Measurements from ENCODE around the gene EGFLAM.

EGFLAM gene

DNA sequence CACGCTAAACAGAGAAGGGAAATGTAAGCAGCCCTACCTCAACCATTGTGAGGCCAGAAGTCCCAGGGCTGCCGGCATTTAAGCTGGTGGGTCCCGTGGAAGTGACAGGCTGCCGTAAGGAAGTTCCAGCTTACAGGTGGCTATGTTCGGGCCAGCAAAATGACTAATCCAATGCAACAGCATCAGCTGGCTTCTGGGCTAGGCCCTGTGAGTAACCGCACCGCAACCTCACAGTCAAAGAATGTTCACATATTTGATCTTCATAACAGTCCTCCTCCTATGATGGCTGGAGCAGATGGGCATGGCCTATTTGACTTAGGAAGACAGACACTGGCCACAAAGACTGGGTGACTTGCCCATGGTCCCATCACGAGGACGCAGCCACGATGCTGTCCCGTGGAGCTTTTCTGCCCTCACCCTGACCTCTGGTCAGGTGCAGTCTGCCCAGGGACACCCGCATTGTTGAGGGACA, 209.9 kb downstream of the EGFLAM start:
- H3K9me3 Mint-ChIP-seq, result no peaks in the 10 kb centered on the region
- no peaks in the 10 kb centered on the region for H3K4me1 Mint-ChIP-seq
- H3K36me3 Mint-ChIP-seq, result no peaks in the 10 kb centered on the region
- H3K27me3 Mint-ChIP-seq, result peaks cover 11% of the 10 kb centered on the region
- no peak overlapping the region for H3K27ac Mint-ChIP-seq
- no peak overlapping the region for H3K4me3 Mint-ChIP-seq

DNA sequence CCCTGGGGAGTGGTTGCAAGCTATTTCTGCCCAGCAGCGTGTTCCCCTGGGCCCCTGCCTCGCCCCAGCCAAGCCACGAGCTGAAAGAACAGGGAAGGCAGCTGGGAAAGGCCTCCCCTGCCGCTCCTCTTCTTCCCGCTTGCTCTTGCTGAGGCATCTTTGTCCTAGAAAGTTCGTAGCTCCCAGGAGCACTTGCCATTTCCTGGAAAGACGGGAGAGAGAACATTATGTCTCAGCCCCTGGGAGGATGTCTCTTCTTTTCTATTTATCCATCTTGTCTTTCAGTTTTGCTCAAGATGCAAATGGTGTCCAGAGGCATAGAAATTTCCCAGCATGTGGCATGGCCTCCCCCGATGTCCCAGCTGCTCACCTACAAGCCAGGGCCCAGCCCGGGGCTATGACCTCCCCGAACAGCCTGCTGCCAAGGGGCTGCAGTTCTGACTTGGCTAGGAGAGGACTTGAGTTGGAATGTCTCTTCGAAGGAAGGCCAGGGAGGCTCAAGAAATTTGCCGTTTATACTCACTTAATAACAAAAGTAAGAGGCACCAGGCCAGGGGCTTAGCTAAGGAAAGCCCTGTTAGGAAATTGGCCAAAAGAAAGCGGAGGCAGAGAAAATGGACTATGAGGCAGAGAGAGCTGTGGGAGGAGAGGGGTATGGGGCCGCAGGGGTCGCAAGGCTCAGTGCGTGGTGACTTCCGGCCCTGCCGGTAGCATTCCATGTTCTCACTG, 210.8 kb downstream of the EGFLAM start:
- Mint-ChIP-seq H3K4me1 (no peaks in the 10 kb centered on the region), H3K36me3 (no peaks in the 10 kb centered on the region), H3K9me3 (no peaks in the 10 kb centered on the region), H3K27ac (no peak overlapping the region), H3K4me3 (no peak overlapping the region), H3K27me3 (peaks cover 14% of the 10 kb centered on the region)

- H3K4me1 Mint-ChIP-seq, result no peaks in the 10 kb centered on the region
- no peak overlapping the region for H3K27ac Mint-ChIP-seq
- H3K36me3 Mint-ChIP-seq, result no peaks in the 10 kb centered on the region
- peaks cover 19% of the 10 kb centered on the region for H3K27me3 Mint-ChIP-seq
- no peaks in the 10 kb centered on the region for H3K9me3 Mint-ChIP-seq
- no peak overlapping the region for H3K4me3 Mint-ChIP-seq
These were observed 211.4 kb downstream of the EGFLAM start for GRCh38 chr5:38469707-38470267.

GRCh38 chr5:38471709-38472108, 213.3 kb downstream of the EGFLAM start:
- H3K4me3 Mint-ChIP-seq, result no peak overlapping the region
- no peaks in the 10 kb centered on the region for H3K36me3 Mint-ChIP-seq
- H3K4me1 Mint-ChIP-seq, result no peaks in the 10 kb centered on the region
- peaks cover 23% of the 10 kb centered on the region for H3K27me3 Mint-ChIP-seq
- no peak overlapping the region for H3K27ac Mint-ChIP-seq
- no peaks in the 10 kb centered on the region for H3K9me3 Mint-ChIP-seq

DNA sequence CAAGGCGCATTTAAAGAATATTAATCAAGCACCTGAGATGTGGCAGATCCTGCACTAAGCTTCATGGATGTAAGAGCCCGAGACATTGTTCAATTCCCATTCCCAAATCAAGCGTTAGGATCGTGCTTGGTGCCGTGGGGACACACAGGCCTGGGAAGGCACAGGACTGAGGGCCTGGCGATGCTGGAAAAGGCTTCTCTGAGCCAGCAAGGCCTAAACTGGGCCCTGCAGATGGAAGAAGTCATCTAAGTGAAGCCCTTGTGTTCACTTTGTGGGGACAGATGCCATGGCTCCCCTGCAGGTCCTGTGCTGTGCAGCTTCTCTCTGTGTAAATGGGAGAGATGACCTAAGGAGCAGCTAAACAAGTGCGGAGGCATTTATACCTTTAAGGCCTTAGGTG, 214.2 kb downstream of the EGFLAM start:
- no peak overlapping the region for H3K4me3 Mint-ChIP-seq
- H3K36me3 Mint-ChIP-seq, result no peaks in the 10 kb centered on the region

DNA sequence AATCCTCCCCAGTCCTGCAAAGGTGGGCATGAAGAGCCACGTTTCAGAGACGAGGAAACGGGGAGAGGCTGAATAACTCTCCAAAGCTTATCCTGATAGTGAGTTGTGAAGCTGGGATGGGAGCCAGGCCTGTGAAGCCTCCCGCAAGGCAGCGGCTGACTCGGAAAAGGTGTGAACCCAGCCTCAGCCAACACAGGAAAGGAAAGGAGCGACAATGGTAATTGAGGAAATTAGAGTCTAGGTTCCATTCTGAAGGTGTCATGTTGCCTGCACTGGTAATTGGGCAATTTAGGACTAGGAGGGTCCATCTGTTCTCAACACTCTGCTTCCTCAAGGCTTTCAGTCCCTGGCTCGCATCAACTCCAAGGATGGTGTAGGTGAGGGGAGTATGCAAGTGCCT, 214.6 kb downstream of the EGFLAM start:
- H3K9me3 Mint-ChIP-seq, result no peaks in the 10 kb centered on the region
- no peak overlapping the region for H3K27ac Mint-ChIP-seq
- H3K4me1 Mint-ChIP-seq, result no peaks in the 10 kb centered on the region
- H3K27me3 Mint-ChIP-seq, result peaks cover 19% of the 10 kb centered on the region
- no peak overlapping the region for H3K4me3 Mint-ChIP-seq
- no peaks in the 10 kb centered on the region for H3K36me3 Mint-ChIP-seq

More for the DNA sequence above, 214.2 kb downstream of the EGFLAM start:
- Mint-ChIP-seq H3K9me3 (no peaks in the 10 kb centered on the region), H3K4me1 (no peaks in the 10 kb centered on the region), H3K27me3 (peaks cover 21% of the 10 kb centered on the region), H3K27ac (no peak overlapping the region)

DNA sequence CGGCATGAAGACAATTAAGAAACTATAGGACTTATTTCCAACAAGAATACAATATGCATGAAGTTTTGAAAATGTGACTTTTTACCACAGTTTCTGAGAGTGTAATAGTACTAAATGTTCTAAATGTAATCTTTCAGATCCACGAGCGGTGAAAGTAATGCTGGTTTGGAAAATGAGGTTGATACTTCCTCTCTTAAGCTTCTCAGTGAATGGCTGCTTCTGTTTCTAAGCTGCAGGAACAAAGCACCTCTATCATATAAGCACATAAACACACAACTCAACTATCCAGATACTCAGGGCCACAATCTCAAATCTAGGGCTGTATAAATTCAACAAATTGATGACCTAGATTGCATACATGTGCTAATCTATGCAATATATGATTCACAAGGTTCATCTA, 219.8 kb downstream of the EGFLAM start:
- peaks cover 19% of the 10 kb centered on the region for H3K27me3 Mint-ChIP-seq
- no peaks in the 10 kb centered on the region for H3K36me3 Mint-ChIP-seq
- no peak overlapping the region for H3K4me3 Mint-ChIP-seq
- H3K4me1 Mint-ChIP-seq, result no peaks in the 10 kb centered on the region
- H3K9me3 Mint-ChIP-seq, result no peaks in the 10 kb centered on the region
- no peak overlapping the region for H3K27ac Mint-ChIP-seq

DNA sequence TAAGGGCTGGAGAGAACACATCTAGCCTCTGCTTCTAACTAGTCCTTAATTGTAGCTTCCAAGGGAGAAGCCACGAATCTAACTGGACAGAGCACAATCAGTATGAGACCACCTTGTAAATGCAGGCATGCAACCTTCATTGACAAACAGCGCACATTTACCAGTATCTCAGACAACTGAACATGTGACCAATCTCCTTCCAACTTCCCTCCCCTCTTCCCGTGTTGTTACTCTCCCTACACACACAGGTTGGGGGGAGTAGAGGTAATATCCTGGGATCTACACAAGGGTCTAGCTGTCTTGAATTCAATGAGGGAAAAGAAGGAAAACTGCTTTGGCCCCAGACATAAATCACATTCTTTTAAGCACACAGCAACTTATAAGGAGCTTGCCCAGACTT, 220.5 kb downstream of the EGFLAM start:
- no peak overlapping the region for H3K4me3 Mint-ChIP-seq
- peaks cover 17% of the 10 kb centered on the region for H3K27me3 Mint-ChIP-seq
- no peaks in the 10 kb centered on the region for H3K4me1 Mint-ChIP-seq
- H3K9me3 Mint-ChIP-seq, result no peaks in the 10 kb centered on the region
- no peak overlapping the region for H3K27ac Mint-ChIP-seq
- H3K36me3 Mint-ChIP-seq, result no peaks in the 10 kb centered on the region

DNA sequence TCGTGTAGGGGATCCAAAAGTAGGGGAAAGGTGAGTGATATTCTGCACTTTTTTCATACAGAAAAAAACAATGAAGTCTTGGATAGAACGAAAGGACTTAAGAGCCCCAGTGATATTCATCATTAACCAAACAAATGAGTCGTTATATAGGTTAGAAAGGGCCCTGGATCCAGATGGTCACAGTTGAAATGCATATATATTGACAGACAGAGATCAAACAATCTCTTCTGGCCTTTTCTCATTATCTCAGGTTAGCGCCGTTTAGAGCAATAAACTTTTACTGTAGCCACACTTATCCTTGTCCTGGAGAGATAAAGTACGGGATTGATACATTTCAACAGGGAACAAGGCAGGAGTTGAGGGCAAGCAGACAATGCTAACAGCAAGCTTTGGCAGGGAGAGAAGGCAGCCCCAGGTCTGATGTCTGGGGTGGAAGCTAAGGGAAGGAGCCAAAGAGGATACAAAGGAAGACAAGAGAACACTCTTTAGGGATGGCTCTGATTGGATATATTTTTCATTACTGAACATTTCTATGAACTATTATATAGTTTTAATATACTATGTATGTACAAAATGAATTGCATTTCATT, 221.1 kb downstream of the EGFLAM start:
- peaks cover 19% of the 10 kb centered on the region for H3K27me3 Mint-ChIP-seq
- no peaks in the 10 kb centered on the region for H3K4me1 Mint-ChIP-seq
- no peak overlapping the region for H3K27ac Mint-ChIP-seq
- H3K4me3 Mint-ChIP-seq, result no peak overlapping the region
- H3K36me3 Mint-ChIP-seq, result no peaks in the 10 kb centered on the region
- H3K9me3 Mint-ChIP-seq, result no peaks in the 10 kb centered on the region

GRCh38 chr5:38483805-38484398, 225.5 kb downstream of the EGFLAM start:
- Mint-ChIP-seq H3K4me1 (no peaks in the 10 kb centered on the region), H3K4me3 (no peak overlapping the region), H3K9me3 (no peaks in the 10 kb centered on the region), H3K36me3 (no peaks in the 10 kb centered on the region), H3K27ac (no peak overlapping the region), H3K27me3 (peaks cover 15% of the 10 kb centered on the region)

DNA sequence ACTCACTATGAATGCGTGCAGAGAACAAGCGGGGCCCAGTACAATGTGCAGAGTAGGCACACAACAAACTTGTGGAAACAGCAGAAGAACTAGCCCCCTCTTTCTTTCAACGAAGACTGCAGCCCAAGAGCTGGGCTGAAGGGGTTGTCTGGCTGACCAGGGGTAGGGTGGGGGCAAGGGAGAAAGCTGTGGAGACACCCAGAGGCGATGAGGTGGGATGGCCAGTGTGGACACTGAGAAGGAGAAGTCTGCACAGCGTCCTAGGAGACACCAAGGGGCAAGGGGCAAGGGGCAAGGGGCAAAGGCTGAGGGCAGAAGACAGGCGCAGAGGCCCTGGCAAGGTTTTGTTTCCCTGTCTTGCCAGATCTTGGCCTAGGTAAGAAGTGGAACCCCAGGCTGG, 235.8 kb downstream of the EGFLAM start:
- Mint-ChIP-seq H3K9me3 (no peaks in the 10 kb centered on the region), H3K4me1 (no peaks in the 10 kb centered on the region), H3K27me3 (peaks cover 8% of the 10 kb centered on the region), H3K36me3 (no peaks in the 10 kb centered on the region), H3K4me3 (no peak overlapping the region), H3K27ac (no peak overlapping the region)

DNA sequence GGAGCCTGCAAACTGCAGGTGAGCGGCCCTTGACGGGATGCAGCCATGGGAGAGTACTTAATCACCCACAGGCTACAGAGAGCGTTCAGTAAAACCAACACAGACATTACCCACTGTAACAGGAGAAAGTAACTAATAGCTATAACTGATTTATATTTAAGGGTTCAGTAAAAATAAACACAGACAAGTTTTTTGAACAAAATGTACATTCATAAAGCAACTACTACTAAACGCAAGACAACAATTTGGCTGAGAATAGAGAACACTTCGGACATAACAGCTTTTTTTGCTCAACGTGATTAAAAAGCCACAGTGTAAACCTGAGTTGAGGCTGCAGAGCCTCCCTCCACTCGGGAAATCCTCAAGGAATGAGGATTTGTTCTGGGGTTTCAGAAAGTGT, 236.4 kb downstream of the EGFLAM start:
- peaks cover 8% of the 10 kb centered on the region for H3K27me3 Mint-ChIP-seq
- no peaks in the 10 kb centered on the region for H3K9me3 Mint-ChIP-seq
- H3K36me3 Mint-ChIP-seq, result no peaks in the 10 kb centered on the region
- no peak overlapping the region for H3K27ac Mint-ChIP-seq
- no peaks in the 10 kb centered on the region for H3K4me1 Mint-ChIP-seq
- no peak overlapping the region for H3K4me3 Mint-ChIP-seq

GRCh38 chr5:38497946-38498345, 239.6 kb downstream of the EGFLAM start:
- Mint-ChIP-seq H3K27ac (no peak overlapping the region), H3K4me1 (no peaks in the 10 kb centered on the region), H3K27me3 (peaks cover 2% of the 10 kb centered on the region), H3K36me3 (no peaks in the 10 kb centered on the region), H3K9me3 (no peaks in the 10 kb centered on the region), H3K4me3 (no peak overlapping the region)

DNA sequence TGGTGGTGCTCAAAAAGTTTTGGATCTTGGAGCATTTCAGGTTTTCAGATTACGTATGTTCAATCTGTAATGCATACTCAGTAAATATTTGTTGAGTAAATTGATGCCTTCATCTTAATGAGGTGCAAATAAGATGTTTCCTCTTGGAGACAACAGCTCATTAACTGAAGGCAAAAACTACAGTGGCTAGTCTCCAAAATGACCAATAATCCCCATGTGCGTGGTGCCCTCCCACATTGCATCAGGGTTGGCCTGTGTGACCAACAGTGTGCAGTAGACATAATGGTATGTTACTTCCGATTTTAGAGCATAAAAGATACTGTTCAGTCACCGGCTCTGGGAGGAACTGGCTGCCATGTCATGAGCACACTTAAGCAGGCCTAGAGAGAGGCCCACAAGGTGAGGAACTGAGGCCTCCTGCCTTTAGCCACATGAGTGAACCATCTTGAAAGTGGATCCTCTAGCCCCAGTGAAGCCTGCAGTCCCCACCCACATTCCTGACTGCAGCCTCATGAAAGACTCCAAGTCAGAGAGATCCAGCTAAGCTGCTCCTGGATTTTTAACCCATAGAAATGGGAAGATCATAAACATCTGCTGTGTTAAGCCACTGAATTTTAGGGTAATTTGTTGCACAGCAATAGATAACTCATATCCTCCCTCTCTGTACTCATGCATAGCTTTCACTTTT, 242.4 kb downstream of the EGFLAM start:
- H3K27ac Mint-ChIP-seq, result no peak overlapping the region
- no peaks in the 10 kb centered on the region for H3K4me1 Mint-ChIP-seq
- H3K36me3 Mint-ChIP-seq, result no peaks in the 10 kb centered on the region
- H3K4me3 Mint-ChIP-seq, result no peak overlapping the region
- H3K9me3 Mint-ChIP-seq, result no peaks in the 10 kb centered on the region
- H3K27me3 Mint-ChIP-seq, result peaks cover 1% of the 10 kb centered on the region

DNA sequence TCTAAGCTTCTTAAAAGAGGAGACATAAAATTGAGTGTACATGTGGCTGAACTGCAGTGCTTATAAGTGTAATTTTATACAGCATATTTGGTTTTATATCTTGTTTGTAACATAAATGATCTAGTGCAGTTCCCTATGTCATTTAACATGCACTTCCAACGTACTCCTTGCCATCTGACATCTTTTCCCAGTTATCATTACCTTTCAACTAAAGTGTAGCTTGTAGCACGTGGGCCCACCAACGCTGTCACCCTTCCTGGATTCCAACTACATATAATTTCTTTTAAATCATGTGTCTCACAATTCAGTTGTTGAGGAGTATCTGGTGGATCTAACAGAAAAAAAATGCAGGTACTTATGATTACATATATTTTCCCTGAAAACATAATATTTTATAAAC, 247.9 kb downstream of the EGFLAM start:
- Mint-ChIP-seq H3K27ac (no peak overlapping the region), H3K4me1 (no peaks in the 10 kb centered on the region), H3K27me3 (peaks cover 1% of the 10 kb centered on the region), H3K36me3 (no peaks in the 10 kb centered on the region), H3K9me3 (no peaks in the 10 kb centered on the region), H3K4me3 (no peak overlapping the region)

DNA sequence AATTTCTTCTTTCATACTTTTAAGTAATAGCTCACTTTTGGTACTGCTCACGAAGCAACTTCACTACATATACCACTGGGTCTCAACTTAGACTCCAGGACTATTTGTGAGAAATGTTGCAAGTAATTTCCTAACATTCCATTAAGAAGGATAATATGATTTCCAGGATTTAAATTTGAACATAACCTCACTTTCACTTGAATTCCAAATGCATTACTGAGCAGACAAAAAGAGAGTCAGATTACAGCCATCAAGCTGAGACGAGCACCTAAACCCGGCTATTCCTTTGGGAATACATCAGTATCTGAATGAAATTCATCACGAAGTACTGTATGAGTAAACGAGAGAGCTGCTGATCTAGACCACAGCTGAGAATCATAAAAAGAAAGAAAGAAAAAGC, 250.8 kb downstream of the EGFLAM start:
- Mint-ChIP-seq H3K27ac (no peak overlapping the region), H3K36me3 (no peaks in the 10 kb centered on the region), H3K27me3 (peaks cover 8% of the 10 kb centered on the region), H3K4me3 (no peak overlapping the region), H3K9me3 (no peaks in the 10 kb centered on the region), H3K4me1 (no peaks in the 10 kb centered on the region)
